Sciatic nerve (tissue), 2 donors: ENCODE data around the gene FBXL20. TPM values are rescaled to one million over a fixed set of nuclear protein-coding genes. Genes with fewer than 3 reads are reported as not detected.
A peak's percentile ranks its signal among the peaks of the same experiment; 100 is the strongest.
"Not testable (repeated sequence)": the region's sequence is repeated elsewhere in the genome, so short reads cannot be mapped to it uniquely, and the experiment has no call there.

Experiments used
- ATAC-seq: fragments of 200-7000 bp; cut with Tn5 transposase; one replicate; pipeline ENCODE4 v1.9.1; 2020; ENCODE audit warnings: mild to moderate bottlenecking, moderate library complexity
- DNase-seq: peaks from one replicate; pipeline ENCODE4 v3.0.0-alpha.2; 2020; ENCODE audit warnings: low spot score
- intact Hi-C: fragments of 100-400 bp; cut with DNase I; formaldehyde crosslinking; loops from one replicate; pipeline ENCODE4 v1.14.2; 2022
- total RNA-seq: library from RNA; stranded (reverse); fragmentation: NEBNext Ultra II Directional; extraction: Animal tissue kit (Norgen Biotek cat#: 25700); gene quantifications from one replicate; pipeline ENCODE4 v1.2.1, GENCODE V29; 2021
- donor health status: DM: no; HTN: no; CAD: no.
- donor health status: DM: no; HTN: no; CAD: no.

Gene FBXL20
- total RNA-seq, 1 donor from 2014 or later, result 29.1 TPM

- DNase-seq (no peak), ATAC-seq (no peak)
- intact Hi-C loops, result no loop called here
Observed at GRCh38 chr17:39399791-39400190, 1.6 kb downstream of the FBXL20 start.

- no peak for ATAC-seq
- DNase-seq, result no peak
- intact Hi-C loops, result no loop called here
Observed at GRCh38 chr17:39393736-39394135, 7.7 kb downstream of the FBXL20 start.

- ATAC-seq (no peak), DNase-seq (no peak)
- intact Hi-C loops, result no loop called here
Observed at GRCh38 chr17:39391448-39391847, 10.0 kb downstream of the FBXL20 start.

- DNase-seq (no peak), ATAC-seq (no peak)
- intact Hi-C loops, result no loop called here
Observed at GRCh38 chr17:39385040-39385439, 16.4 kb downstream of the FBXL20 start.

GRCh38 chr17:39380144-39380543 lies 21.3 kb downstream of the FBXL20 start:
- no peak for DNase-seq
- ATAC-seq, result no peak
- intact Hi-C loops, result no loop called here

GRCh38 chr17:39376434-39376833 lies 25.0 kb downstream of the FBXL20 start:
- intact Hi-C loops, result no loop called here
- no peak for ATAC-seq

GRCh38 chr17:39367805-39368204 lies 33.6 kb downstream of the FBXL20 start:
- DNase-seq, ATAC-seq, intact Hi-C loops: not testable (repeated sequence)

More at GRCh38 chr17:39376434-39376833, 25.0 kb downstream of the FBXL20 start:
- DNase-seq, result no peak

GRCh38 chr17:39365872-39366271 lies 35.6 kb downstream of the FBXL20 start:
- DNase-seq, result no peak
- no peak for ATAC-seq
- intact Hi-C loops, result no loop called here

GRCh38 chr17:39365242-39365641 lies 36.2 kb downstream of the FBXL20 start:
- no peak for DNase-seq
- intact Hi-C loops, result no loop called here
- peak; percentile 79 for ATAC-seq

GRCh38 chr17:39364236-39365025 lies 37.0 kb downstream of the FBXL20 start:
- intact Hi-C loops, result no loop called here
- DNase-seq, result no peak
- ATAC-seq, result peak; percentile 15

- DNase-seq, result no peak
- ATAC-seq, result no peak
- intact Hi-C loops, result no loop called here
Observed at GRCh38 chr17:39361064-39361463, 40.4 kb downstream of the FBXL20 start.

GRCh38 chr17:39360537-39360936 lies 40.9 kb downstream of the FBXL20 start:
- DNase-seq, result no peak
- no peak for ATAC-seq
- intact Hi-C loops, result no loop called here

GRCh38 chr17:39359994-39360393 lies 41.4 kb downstream of the FBXL20 start:
- no peak for DNase-seq
- ATAC-seq, result no peak
- intact Hi-C loops, result no loop called here

- ATAC-seq (no peak), DNase-seq (no peak)
- intact Hi-C loops, result no loop called here
Observed at GRCh38 chr17:39357986-39358385, 43.4 kb downstream of the FBXL20 start.

GRCh38 chr17:39357488-39357887 lies 43.9 kb downstream of the FBXL20 start:
- ATAC-seq, result no peak
- intact Hi-C loops, result no loop called here

GRCh38 chr17:39352986-39353385 lies 48.4 kb downstream of the FBXL20 start:
- ATAC-seq (no peak), DNase-seq (no peak)
- intact Hi-C loops, result no loop called here

More at GRCh38 chr17:39357488-39357887, 43.9 kb downstream of the FBXL20 start:
- no peak for DNase-seq

GRCh38 chr17:39352511-39352910 lies 48.9 kb downstream of the FBXL20 start:
- intact Hi-C loops, result no loop called here
- ATAC-seq (no peak), DNase-seq (no peak)

GRCh38 chr17:39351508-39351907 lies 49.9 kb downstream of the FBXL20 start:
- no peak for ATAC-seq
- intact Hi-C loops, result no loop called here

GRCh38 chr17:39349246-39349645 lies 52.2 kb downstream of the FBXL20 start:
- intact Hi-C loops, result no loop called here
- ATAC-seq (no peak), DNase-seq (no peak)

More at GRCh38 chr17:39351508-39351907, 49.9 kb downstream of the FBXL20 start:
- no peak for DNase-seq

- intact Hi-C loops, ATAC-seq, DNase-seq: not testable (repeated sequence)
Observed at GRCh38 chr17:39346863-39347262, 54.6 kb downstream of the FBXL20 start.

GRCh38 chr17:39341541-39341940 lies 59.9 kb downstream of the FBXL20 start:
- DNase-seq (no peak), ATAC-seq (no peak)
- intact Hi-C loops, result no loop called here
